Gastroesophageal sphincter (tissue), 4 donors: Measurements from ENCODE around the gene SLC7A8. TPM values are rescaled to one million over a fixed set of nuclear protein-coding genes. Genes with fewer than 3 reads are reported as not detected.

ENCODE experiments used
- ATAC-seq: fragments of 150-250 bp; one replicate; pipeline ENCODE4 v1.9.1; 2016; ENCODE audit warnings: mild to moderate bottlenecking, moderate library complexity
- H3K27ac ChIP-seq, 4 donors: fragments of 200-600 bp; sonication (generic) in 3 of 4; 1 replicate in 3 of 4; 2 replicates in 1 of 4; pipeline ENCODE4 v1.5.1; 2016 to 2019
- H3K27me3 ChIP-seq: fragments of 200-600 bp; sonication (generic); one replicate; pipeline ENCODE4 v1.5.1; 2019
- H3K36me3 ChIP-seq, 2 donors: fragments of 200-600 bp; sonication (generic); one replicate each; pipeline ENCODE4 v1.5.1; 2019; ENCODE audit warnings: control low read depth in 1 of 2
- H3K4me1 ChIP-seq, 3 donors: fragments of 200-600 bp; sonication (generic); 1 replicate in 2 of 3; 2 replicates in 1 of 3; pipeline ENCODE4 v1.5.1; 2016 to 2019; ENCODE audit warnings: control low read depth in 2 of 3
- H3K4me3 ChIP-seq, 2 donors: fragments of 200-600 bp; sonication (generic); one replicate each; pipeline ENCODE4 v1.5.1; 2019; ENCODE audit warnings: mild to moderate bottlenecking in 1 of 2, moderate library complexity in 1 of 2
- H3K9me3 ChIP-seq, 3 donors: fragments of 200-600 bp; sonication (generic); one replicate each; pipeline ENCODE4 v1.5.1; 2017 to 2019; ENCODE audit warnings: control low read depth in 2 of 3
- EP300 ChIP-seq: sonication (generic); formaldehyde crosslinking; IDR thresholded peaks from one replicate; pipeline ENCODE4 v1.6.1; 2017; ENCODE audit warnings: antibody characterized with exemption, mild to moderate bottlenecking
- POLR2A ChIP-seq, 2 donors: fragments of 450-650 bp; IDR thresholded peaks; one replicate each; pipeline ENCODE4 v1.6.1; 2017; ENCODE audit warnings: antibody characterized with exemption in 2 of 2, mild to moderate bottlenecking in 2 of 2, moderate library complexity in 1 of 2
- POLR2AphosphoS5 ChIP-seq: sonication (generic); formaldehyde crosslinking; IDR thresholded peaks from one replicate; pipeline ENCODE4 v1.6.1; 2017; ENCODE audit warnings: antibody characterized with exemption
- WGBS, 2 donors: methylation state at CpG; one replicate each; pipeline ENCODE4 v1.1.5; 2018; ENCODE audit warnings: low coverage in 1 of 2; 5-methylcytosine and 5-hydroxymethylcytosine counted together
- total RNA-seq, 4 donors: library from RNA; depleted of rRNA; stranded (reverse); fragments of >200 nt; gene quantifications; one replicate each; pipeline ENCODE4 v1.1.0, GENCODE V29; 2016
- TF ChIP-seq, protein P1 (sequence below), 4 experiments: fragments of 200-600 bp in 2 of 4; fragments of 450-650 bp in 2 of 4; sonication (generic) in 1 of 4; IDR thresholded peaks; one replicate each; pipeline ENCODE4 v1.5.1; 2017 to 2019; ENCODE audit warnings: antibody characterized with exemption in 4 of 4, mild to moderate bottlenecking in 2 of 4, moderate library complexity in 2 of 4

The SLC7A8 gene
- total RNA-seq, 4 donors from 2014 or later, result 21.6 to 56.7 (median 32.2) TPM

DNA sequence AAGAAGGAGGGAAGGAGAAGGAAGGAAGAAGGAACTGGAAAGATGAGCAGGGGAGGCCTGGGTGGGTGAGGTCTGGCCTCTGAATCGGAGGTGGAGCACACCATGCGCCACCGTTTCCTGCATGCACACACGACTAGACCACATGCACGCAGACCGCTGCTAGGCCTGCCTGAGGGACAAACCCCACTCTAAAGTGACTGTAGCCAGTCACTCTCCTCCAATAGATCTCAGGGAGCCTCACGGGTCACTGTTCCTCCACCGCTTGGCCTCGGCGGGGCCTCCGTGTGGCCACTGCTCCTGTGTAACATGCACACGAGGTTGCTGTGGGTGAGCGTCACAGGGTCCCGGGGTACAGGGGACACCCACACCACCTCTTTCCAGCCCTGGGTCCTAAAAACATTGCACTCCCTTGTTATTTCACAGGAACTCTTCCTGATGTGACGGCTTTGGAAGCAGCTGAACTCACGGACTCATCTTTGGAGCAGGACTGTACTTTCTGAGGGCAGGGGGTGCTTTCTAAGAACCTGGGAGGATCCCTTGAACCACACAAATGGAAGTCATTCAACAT is 46.8 kb downstream of the SLC7A8 start:
- ATAC-seq, result no peak
- 73 to 97% methylated on average over 6 to 10 of the region's 16 CpGs for WGBS, 2 donors

DNA sequence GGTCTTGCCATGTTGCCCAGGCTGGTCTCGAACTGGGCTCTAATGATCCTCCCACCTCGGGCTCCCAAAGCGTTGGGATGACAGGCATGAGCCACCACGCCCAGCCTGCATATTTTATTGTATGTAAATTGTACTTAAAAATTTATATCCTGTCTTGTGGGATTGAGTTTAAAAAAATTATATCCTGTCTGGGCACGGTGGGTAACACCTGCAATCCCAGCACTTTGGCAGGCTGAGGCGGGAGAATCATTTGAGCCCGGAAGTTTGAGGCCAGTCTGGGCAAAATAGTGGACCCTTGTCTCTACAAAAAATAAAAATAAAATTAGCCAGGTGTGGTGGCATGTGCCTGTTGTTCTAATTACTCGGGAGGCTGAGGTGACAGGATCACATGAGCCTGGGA is 50.5 kb downstream of the SLC7A8 start:
- Histone ChIP-seq H3K27ac (no peak overlapping the region), H3K4me3 (no peak overlapping the region), H3K27me3 (no peaks in the 10 kb centered on the region), H3K9me3 (no peaks in the 10 kb centered on the region), H3K4me1 (peaks cover 0 to 32% (median 4%) of the 10 kb centered on the region in 3 donors), H3K36me3 (peaks cover 0 to 81% of the 10 kb centered on the region in 2 donors)
- ATAC-seq, result no peak
- WGBS, 2 donors, result 80 to 87% methylated on average over 2 to 5 of the region's 8 CpGs
- no peak for TF ChIP-seq POLR2AphosphoS5
- TF ChIP-seq EP300, result no peak
- TF ChIP-seq, protein P1, sequence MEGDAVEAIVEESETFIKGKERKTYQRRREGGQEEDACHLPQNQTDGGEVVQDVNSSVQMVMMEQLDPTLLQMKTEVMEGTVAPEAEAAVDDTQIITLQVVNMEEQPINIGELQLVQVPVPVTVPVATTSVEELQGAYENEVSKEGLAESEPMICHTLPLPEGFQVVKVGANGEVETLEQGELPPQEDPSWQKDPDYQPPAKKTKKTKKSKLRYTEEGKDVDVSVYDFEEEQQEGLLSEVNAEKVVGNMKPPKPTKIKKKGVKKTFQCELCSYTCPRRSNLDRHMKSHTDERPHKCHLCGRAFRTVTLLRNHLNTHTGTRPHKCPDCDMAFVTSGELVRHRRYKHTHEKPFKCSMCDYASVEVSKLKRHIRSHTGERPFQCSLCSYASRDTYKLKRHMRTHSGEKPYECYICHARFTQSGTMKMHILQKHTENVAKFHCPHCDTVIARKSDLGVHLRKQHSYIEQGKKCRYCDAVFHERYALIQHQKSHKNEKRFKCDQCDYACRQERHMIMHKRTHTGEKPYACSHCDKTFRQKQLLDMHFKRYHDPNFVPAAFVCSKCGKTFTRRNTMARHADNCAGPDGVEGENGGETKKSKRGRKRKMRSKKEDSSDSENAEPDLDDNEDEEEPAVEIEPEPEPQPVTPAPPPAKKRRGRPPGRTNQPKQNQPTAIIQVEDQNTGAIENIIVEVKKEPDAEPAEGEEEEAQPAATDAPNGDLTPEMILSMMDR (IDR thresholded peaks at IDR 0.05), result no peak
- TF ChIP-seq POLR2A (IDR thresholded peaks at IDR 0.05), result no peak

More for the DNA sequence above, 46.8 kb downstream of the SLC7A8 start:
- Histone ChIP-seq H3K4me1 (peaks cover under 1 to 36% (median 4%) of the 10 kb centered on the region in 3 donors), H3K36me3 (peaks cover 0 to 89% of the 10 kb centered on the region in 2 donors), H3K27ac (peak overlapping the region in 2 of 4 donors; percentile 54 to 72), H3K4me3 (no peak overlapping the region), H3K27me3 (no peaks in the 10 kb centered on the region), H3K9me3 (no peaks in the 10 kb centered on the region)
- TF ChIP-seq POLR2AphosphoS5 (no peak), EP300 (no peak)
- TF ChIP-seq, protein P1 (IDR thresholded peaks at IDR 0.05), result no peak

DNA sequence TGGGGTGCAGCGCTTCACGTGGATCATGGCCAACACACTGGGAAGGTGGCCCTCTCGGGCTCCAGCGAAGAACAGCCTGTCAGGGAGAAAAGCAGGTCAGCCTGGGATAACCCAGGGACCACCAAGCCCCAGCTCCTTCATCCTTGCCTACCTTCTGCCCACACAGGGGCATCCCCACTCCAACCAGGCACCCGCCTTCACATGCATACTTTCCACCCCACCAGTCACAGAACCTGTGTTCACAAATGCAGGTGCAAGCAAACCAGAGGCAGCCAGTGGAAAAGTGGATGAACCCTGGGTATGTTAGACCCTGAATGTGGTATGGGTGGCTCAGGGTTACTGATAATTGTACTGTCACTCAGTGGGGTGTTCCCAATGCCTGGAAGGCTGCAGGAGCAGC is 52.0 kb downstream of the SLC7A8 start:
- no peak overlapping the region for H3K4me3 ChIP-seq
- H3K27me3 ChIP-seq, result no peaks in the 10 kb centered on the region
- no CpG with 5 or more reads among the region's 5 CpGs for WGBS, 2 donors
- peak overlapping the region; percentile 20 to 70 (median 54) for H3K27ac ChIP-seq
- H3K4me1 ChIP-seq, result peaks cover 0 to 20% (median 0%) of the 10 kb centered on the region in 3 donors
- H3K9me3 ChIP-seq, result no peaks in the 10 kb centered on the region
- TF ChIP-seq, protein P1 (IDR thresholded peaks at IDR 0.05), result no peak
- H3K36me3 ChIP-seq, result peaks cover 0 to 81% of the 10 kb centered on the region in 2 donors
- ATAC-seq, result no peak

DNA sequence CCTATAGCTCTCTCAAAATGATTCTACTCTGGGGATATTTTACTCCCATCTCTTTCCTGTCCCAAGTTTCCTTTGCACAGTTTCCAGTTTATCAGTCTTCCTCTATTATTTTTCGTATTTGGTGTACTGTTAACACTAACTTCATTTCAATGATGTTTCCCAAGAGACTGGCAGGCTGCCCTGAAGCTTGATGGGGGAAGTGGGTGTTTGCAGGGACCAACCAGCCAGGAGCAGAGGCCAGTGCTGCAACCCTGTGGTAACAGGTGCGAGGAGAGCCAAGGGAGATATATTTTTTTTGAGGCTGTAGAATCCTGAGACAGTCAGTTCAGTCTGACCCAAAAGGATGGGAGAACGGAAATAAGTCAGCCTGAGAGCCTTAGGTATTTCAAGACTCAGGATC is 52.6 kb downstream of the SLC7A8 start:
- Histone ChIP-seq H3K27me3 (no peaks in the 10 kb centered on the region), H3K9me3 (no peaks in the 10 kb centered on the region), H3K27ac (peak overlapping the region; percentile 20 to 70 (median 54)), H3K4me1 (peaks cover 0 to 26% (median 0%) of the 10 kb centered on the region in 3 donors), H3K36me3 (peaks cover 0 to 80% of the 10 kb centered on the region in 2 donors), H3K4me3 (no peak overlapping the region)
- TF ChIP-seq, protein P1 (IDR thresholded peaks at IDR 0.05), result no peak
- peak; percentile 12 for TF ChIP-seq POLR2AphosphoS5
- WGBS, 2 donors, result 17 to 47% methylated on average over 2 to 3 of the region's 3 CpGs
- ATAC-seq, result peak; percentile 68

DNA sequence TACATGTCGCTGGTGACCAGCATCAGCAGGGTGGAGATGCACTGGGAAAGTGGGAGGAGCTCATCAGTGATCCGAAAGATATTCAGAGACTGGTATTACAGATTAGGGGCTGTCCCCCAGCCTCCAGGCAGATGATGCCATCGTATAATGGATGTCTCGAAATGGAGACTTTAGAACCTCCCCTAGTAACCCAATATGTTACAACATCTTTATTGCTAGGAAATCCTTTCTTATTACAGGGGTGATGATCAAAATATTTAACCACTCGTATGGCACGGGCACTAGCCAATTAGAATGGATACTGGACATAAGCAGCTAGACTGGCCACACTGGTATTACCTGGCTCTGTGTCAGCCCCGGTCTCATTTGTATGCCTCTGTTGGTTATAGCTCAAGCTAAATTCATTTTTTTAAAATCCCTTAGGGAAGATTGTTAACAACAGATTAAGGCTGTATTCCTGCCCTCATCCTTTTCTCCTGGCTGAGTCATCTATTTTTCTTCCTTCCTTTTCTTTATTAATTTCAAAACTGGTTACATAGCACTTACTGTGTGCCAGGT is 53.6 kb downstream of the SLC7A8 start:
- Histone ChIP-seq H3K36me3 (peaks cover 0 to 71% of the 10 kb centered on the region in 2 donors), H3K27me3 (no peaks in the 10 kb centered on the region), H3K27ac (peak overlapping the region in 2 of 4 donors; percentile 56 to 70), H3K4me1 (peaks cover 0 to 32% (median 0%) of the 10 kb centered on the region in 3 donors), H3K9me3 (no peaks in the 10 kb centered on the region), H3K4me3 (no peak overlapping the region)
- no peak for ATAC-seq
- 83 to 92% methylated on average over 7 of the region's 7 CpGs for WGBS, 2 donors
- TF ChIP-seq, protein P1 (IDR thresholded peaks at IDR 0.05), result no peak
- no peak for TF ChIP-seq EP300
- no peak for TF ChIP-seq POLR2AphosphoS5
- TF ChIP-seq POLR2A (IDR thresholded peaks at IDR 0.05), result no peak
